Hematopoietic multipotent progenitor cell (in vitro differentiated cells): ENCODE data around the gene POLA2. TPM values are rescaled to one million over a fixed set of nuclear protein-coding genes. Genes with fewer than 3 reads are reported as not detected.

ENCODE experiments used
- DNase-seq, 3 donors: peaks; one replicate each; pipeline ENCODE4 v3.0.0-alpha.2; 2011 to 2015; ENCODE audit warnings: low read depth in 2 of 3, low spot score in 2 of 3
- total RNA-seq: library from RNA; depleted of rRNA; stranded (reverse); fragments of >200 nt; gene quantifications from one replicate; pipeline ENCODE4 v1.2.3, GENCODE V29; 2012

Gene POLA2
- total RNA-seq, 1 donor = 18.9 TPM

GRCh38 chr11:65305501-65306268 is 43.9 kb downstream of the POLA2 start:
- DNase-seq = no peak

- no peak for DNase-seq
Observed at GRCh38 chr11:65307298-65308229, 45.8 kb downstream of the POLA2 start.

- DNase-seq = peak in 2 of 3 donors; percentile 68 to 69
Observed at GRCh38 chr11:65308281-65308891, 46.6 kb downstream of the POLA2 start.

- no peak for DNase-seq
Observed at GRCh38 chr11:65309006-65309405, 47.2 kb downstream of the POLA2 start.

- no peak for DNase-seq
Observed at GRCh38 chr11:65310215-65310614, 48.5 kb downstream of the POLA2 start.

- DNase-seq = no peak
Observed at GRCh38 chr11:65310736-65311135, 49.0 kb downstream of the POLA2 start.

GRCh38 chr11:65311170-65311678 is 49.5 kb downstream of the POLA2 start:
- no peak for DNase-seq

GRCh38 chr11:65314501-65315203 is 52.9 kb downstream of the POLA2 start, which contains the start of gene CDC42EP2:
Gene CDC42EP2 (plus strand): TSS chr11:65314866. CDS start chr11:65320899, 6,033 bp downstream.
- DNase-seq = peak; percentile 38 to 66 (median 53)

- DNase-seq = peak; percentile 62 to 85 (median 82)
Observed at GRCh38 chr11:65315204-65315865, 53.6 kb downstream of the POLA2 start.

- no peak for DNase-seq
Observed at GRCh38 chr11:65315866-65316226, 54.1 kb downstream of the POLA2 start.

- no peak for DNase-seq
Observed at GRCh38 chr11:65316227-65317024, 54.7 kb downstream of the POLA2 start.

- no peak for DNase-seq
Observed at GRCh38 chr11:65317025-65317786, 55.4 kb downstream of the POLA2 start.

- no peak for DNase-seq
Observed at GRCh38 chr11:65320386-65321075, 58.8 kb downstream of the POLA2 start.

- DNase-seq = no peak
Observed at GRCh38 chr11:65321076-65321475, 59.3 kb downstream of the POLA2 start.

GRCh38 chr11:65321828-65322485 is 60.2 kb downstream of the POLA2 start:
- DNase-seq = no peak

- no peak for DNase-seq
Observed at GRCh38 chr11:65323813-65324212, 62.1 kb downstream of the POLA2 start.

- no peak for DNase-seq
Observed at GRCh38 chr11:65325435-65325834, 63.7 kb downstream of the POLA2 start.
